ENCODE measurements around the gene RAD51.
"Not testable (repeated sequence)": the region's sequence is repeated elsewhere in the genome, so short reads cannot be mapped to it uniquely, and the experiment has no call there.

GRCh38 chr15:40676906-40677305 lies 18.1 kb upstream of the RAD51 start:
- TF ChIP-seq POLR2AphosphoS5 (IDR thresholded peaks at IDR 0.05; ENCODE audit: borderline replicate concordance, low read depth, low read length); EZH2 (IDR thresholded peaks at IDR 0.05): not testable (repeated sequence)
